Measurements from ENCODE around the gene FXYD1.

- TF ChIP-seq CTCF (IDR thresholded peaks at IDR 0.05 in 4 of 5, conservative IDR thresholded peaks at IDR 0.05 in 1 of 5) (no peak), POLR2A (IDR thresholded peaks at IDR 0.05) (no peak)
Measured at GRCh38 chr19:35095667-35096368, 42.8 kb upstream of the FXYD1 start.

All from gastrocnemius medialis (tissue), 4 donors.